A673 (cell line): ENCODE data around the gene CFAP100.

Experiments used
- EZH2 ChIP-seq: fragments of 200-600 bp; sonication (generic); IDR thresholded peaks from 2 replicates; pipeline ENCODE4 v1.6.1; 2017; ENCODE audit warnings: borderline replicate concordance, low read depth, mild to moderate bottlenecking, mixed read lengths, antibody characterized with exemption, low read length; ENCODE audit not compliant: poor library complexity, severe bottlenecking
- TF ChIP-seq, protein P1 (sequence below): fragments of 300-800, 200-600 bp; sonication (generic); conservative IDR thresholded peaks from 2 replicates; pipeline ENCODE4 v1.5.1; 2017; ENCODE audit warnings: low read depth, mild to moderate bottlenecking, antibody characterized with exemption, low read length, moderate library complexity, mixed read lengths

DNA sequence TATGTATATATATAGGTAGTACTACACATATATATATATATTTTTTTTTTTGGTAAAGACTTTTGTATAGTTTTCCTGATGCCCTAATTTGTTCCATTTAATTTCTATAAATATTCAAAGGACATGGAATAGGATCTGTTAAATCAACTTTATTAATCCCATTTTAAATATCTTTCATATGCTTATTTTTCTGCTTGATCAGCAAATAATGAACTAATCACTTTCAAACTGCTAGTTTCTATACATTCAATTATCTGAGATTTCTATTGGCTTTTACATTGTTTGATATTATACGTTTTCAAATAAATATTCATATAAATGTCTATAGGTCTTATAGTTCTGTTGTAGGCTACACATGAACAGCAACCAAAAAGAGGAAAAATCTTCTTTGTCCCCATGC is 59.3 kb downstream of the CFAP100 start:
- TF ChIP-seq, protein P1, sequence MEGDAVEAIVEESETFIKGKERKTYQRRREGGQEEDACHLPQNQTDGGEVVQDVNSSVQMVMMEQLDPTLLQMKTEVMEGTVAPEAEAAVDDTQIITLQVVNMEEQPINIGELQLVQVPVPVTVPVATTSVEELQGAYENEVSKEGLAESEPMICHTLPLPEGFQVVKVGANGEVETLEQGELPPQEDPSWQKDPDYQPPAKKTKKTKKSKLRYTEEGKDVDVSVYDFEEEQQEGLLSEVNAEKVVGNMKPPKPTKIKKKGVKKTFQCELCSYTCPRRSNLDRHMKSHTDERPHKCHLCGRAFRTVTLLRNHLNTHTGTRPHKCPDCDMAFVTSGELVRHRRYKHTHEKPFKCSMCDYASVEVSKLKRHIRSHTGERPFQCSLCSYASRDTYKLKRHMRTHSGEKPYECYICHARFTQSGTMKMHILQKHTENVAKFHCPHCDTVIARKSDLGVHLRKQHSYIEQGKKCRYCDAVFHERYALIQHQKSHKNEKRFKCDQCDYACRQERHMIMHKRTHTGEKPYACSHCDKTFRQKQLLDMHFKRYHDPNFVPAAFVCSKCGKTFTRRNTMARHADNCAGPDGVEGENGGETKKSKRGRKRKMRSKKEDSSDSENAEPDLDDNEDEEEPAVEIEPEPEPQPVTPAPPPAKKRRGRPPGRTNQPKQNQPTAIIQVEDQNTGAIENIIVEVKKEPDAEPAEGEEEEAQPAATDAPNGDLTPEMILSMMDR, result no peak
- TF ChIP-seq EZH2, result no peak
